Airway epithelial cell (primary cell): ENCODE results near the gene IQGAP2. TPM values are rescaled to one million over a fixed set of nuclear protein-coding genes. Genes with fewer than 3 reads are reported as not detected.

ENCODE experiments used
- total RNA-seq: library from RNA; depleted of rRNA; stranded (reverse); fragments of >200 nt; gene quantifications from 2 replicates; pipeline ENCODE4 v1.2.3, GENCODE V29; 2015

IQGAP2 gene, protein sequence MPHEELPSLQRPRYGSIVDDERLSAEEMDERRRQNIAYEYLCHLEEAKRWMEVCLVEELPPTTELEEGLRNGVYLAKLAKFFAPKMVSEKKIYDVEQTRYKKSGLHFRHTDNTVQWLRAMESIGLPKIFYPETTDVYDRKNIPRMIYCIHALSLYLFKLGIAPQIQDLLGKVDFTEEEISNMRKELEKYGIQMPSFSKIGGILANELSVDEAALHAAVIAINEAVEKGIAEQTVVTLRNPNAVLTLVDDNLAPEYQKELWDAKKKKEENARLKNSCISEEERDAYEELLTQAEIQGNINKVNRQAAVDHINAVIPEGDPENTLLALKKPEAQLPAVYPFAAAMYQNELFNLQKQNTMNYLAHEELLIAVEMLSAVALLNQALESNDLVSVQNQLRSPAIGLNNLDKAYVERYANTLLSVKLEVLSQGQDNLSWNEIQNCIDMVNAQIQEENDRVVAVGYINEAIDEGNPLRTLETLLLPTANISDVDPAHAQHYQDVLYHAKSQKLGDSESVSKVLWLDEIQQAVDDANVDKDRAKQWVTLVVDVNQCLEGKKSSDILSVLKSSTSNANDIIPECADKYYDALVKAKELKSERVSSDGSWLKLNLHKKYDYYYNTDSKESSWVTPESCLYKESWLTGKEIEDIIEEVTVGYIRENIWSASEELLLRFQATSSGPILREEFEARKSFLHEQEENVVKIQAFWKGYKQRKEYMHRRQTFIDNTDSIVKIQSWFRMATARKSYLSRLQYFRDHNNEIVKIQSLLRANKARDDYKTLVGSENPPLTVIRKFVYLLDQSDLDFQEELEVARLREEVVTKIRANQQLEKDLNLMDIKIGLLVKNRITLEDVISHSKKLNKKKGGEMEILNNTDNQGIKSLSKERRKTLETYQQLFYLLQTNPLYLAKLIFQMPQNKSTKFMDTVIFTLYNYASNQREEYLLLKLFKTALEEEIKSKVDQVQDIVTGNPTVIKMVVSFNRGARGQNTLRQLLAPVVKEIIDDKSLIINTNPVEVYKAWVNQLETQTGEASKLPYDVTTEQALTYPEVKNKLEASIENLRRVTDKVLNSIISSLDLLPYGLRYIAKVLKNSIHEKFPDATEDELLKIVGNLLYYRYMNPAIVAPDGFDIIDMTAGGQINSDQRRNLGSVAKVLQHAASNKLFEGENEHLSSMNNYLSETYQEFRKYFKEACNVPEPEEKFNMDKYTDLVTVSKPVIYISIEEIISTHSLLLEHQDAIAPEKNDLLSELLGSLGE (N-terminal part only)
- not detected in 2 replicates for total RNA-seq

DNA sequence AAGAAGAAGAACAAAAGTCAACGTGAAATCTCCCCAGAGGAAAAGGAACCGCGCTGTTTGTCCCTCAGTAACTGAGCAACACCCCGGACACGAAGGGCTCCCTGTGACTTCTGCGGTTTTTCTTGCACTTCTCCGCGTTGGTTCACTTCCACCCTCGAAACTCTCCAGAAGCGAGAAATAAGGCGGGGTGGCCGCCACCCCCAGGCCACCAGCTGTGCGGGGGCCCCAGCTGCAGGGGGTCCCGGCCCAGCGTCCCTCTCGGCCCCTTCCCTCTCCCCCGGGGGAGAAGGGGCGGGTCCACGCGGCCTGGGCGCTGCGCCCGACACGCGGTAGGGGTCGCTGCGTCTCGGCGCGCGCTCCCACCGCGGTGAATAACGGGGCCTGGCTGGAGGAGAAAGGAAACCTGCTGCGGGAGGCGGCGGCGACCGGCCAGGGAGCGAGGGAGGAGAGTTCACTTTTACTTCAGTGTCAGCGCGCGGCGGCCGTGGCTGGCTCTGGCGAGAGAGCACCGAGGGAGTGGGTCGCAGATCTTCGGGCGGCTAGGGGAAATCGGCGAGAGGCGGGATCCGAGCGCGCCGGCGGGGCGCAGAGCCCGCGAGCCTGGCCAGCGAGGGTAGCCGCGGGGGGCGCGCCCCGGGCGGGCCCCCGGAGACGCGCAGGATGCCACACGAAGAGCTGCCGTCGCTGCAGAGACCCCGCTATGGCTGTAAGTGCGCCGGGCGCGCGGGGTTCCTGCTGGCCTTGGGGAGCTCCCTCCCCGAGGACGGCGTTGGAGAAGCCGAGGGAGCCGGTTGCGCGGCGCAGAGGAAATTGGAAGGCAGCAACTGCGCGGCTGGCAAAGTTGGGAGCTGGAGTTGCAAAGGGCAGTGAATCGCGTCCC is at the start of gene IQGAP2:
IQGAP2 (plus strand) TSS at position 400 of the 880 bp plus-strand sequence; CDS start at position 661, 261 bp downstream.

DNA sequence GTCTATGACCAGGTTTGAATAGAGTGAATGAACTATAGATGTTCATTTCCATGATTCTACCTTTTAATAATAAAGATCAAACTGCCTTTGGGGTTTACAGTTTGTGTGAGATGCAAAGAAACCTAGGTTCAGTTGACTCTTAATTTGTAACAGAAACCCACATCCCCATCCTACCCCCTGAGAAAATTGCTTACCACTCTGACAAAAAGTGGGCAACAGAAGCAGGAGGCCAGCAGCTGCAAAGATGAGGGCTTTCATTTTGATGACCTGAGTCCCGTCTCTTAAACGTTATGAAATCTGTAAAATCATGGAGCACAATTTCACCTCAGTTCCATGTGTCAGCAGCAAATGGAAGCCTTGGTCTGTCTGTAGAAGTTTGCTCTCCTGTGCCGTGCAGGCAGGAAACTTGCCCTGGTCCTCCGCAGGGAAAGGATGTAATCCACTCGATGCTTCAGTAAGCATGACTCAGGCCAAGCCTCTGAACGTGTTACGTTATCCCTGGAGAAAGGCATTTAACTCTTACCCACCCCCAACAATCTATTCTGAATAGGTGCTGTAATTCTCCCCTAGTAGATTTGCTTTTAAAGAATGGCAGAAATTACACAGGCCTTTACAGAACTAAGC is 220.0 kb downstream of the IQGAP2 start, which contains the start of gene F2RL2:
F2RL2 (minus strand) TSS at position 431 of the 624 bp plus-strand sequence; CDS start at position 258, 173 bp downstream.

DNA sequence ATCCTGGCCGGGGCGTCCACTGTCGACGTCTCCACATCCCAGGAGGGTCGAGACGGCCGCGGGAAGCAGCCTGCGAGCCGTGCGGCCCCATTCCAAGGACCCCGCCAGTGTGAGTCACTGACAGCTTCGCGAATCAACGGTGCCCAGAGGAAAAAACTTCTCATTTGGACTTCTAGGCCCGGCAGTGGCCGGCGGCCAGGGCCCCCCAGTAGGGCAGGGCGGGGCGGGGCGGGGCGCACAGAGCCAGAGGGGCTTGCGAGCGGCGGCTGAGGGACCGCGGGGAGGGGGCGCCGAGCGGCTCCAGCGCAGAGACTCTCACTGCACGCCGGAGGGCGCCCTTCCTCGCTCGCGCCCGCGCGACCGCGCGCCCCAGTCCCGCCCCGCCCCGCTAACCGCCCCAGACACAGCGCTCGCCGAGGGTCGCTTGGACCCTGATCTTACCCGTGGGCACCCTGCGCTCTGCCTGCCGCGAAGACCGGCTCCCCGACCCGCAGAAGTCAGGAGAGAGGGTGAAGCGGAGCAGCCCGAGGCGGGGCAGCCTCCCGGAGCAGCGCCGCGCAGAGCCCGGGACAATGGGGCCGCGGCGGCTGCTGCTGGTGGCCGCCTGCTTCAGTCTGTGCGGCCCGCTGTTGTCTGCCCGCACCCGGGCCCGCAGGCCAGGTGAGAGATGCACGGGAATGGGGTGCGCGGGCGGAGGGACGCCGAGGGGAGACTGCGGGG is 312.8 kb downstream of the IQGAP2 start, which contains the start of gene F2R:
F2R (plus strand) TSS at position 391 of the 720 bp plus-strand sequence; CDS start at position 573, 182 bp downstream.

Other genes starting within 250 kb of the IQGAP2 start
- gene F2RL2, start 220.1 kb downstream of the IQGAP2 start, total RNA-seq: 0.05 TPM in 1 of 2 replicates, not detected in the other